D721Med (cell line): ENCODE results near the gene IQCF5.

Experiments used
- DNase-seq: peaks from one replicate; pipeline ENCODE4 v3.0.0; 2011; ENCODE audit warnings: low spot score; ENCODE audit not compliant: insufficient read length
- FAIRE-seq: peaks from 2 replicates; lab custom pipeline; 2011; peaks lifted over from hg19 to GRCh38; lab: Jason Lieb, UNC
- TF ChIP-seq, protein P1 (sequence below): IDR thresholded peaks from 2 replicates; pipeline ENCODE4 v1.5.1; 2012; ENCODE audit warnings: mild to moderate bottlenecking, control low read depth; ENCODE audit not compliant: insufficient read depth; ENCODE audit errors: missing control alignments

IQCF5 gene

DNA sequence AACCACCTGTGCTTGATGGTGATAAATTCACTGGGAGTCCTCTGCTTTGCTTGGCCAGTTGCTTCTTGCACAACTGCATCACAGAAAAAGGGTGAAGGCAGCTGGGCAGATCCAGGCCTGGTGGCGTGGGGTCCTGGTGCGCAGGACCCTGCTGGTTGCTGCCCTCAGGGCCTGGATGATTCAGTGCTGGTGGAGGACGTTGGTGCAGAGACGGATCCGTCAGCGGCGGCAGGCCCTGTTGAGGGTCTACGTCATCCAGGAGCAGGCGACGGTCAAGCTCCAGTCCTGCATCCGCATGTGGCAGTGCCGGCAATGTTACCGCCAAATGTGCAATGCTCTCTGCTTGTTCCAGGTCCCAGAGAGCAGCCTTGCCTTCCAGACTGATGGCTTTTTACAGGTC, 45.1 kb downstream of the IQCF5 start:
- DNase-seq (no peak), FAIRE-seq (no peak)
- TF ChIP-seq, protein P1, sequence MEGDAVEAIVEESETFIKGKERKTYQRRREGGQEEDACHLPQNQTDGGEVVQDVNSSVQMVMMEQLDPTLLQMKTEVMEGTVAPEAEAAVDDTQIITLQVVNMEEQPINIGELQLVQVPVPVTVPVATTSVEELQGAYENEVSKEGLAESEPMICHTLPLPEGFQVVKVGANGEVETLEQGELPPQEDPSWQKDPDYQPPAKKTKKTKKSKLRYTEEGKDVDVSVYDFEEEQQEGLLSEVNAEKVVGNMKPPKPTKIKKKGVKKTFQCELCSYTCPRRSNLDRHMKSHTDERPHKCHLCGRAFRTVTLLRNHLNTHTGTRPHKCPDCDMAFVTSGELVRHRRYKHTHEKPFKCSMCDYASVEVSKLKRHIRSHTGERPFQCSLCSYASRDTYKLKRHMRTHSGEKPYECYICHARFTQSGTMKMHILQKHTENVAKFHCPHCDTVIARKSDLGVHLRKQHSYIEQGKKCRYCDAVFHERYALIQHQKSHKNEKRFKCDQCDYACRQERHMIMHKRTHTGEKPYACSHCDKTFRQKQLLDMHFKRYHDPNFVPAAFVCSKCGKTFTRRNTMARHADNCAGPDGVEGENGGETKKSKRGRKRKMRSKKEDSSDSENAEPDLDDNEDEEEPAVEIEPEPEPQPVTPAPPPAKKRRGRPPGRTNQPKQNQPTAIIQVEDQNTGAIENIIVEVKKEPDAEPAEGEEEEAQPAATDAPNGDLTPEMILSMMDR, result no peak

DNA sequence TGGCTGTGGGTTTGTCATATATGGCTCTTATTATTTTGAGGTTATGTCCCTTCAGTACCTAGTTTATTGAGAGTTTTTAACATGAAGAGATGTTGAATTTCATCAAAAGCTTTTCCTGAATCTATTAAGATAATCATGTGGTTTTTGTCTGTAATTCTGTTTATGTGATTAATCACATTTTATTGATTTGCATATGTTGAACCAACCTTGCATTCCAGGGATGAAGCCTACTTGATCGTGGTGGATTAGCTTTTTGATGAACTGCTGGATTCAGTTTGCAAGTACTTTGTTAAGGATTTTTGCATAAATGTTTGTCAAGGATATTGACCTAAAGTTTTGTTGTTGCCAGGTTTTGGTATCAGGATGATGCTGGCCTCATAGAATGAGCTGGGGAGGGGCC, 47.1 kb downstream of the IQCF5 start:
- TF ChIP-seq, protein P1, result no peak
- no peak for DNase-seq
- FAIRE-seq, result no peak
